Activated CD4-positive, alpha-beta T cell treated with anti-CD3 and anti-CD28 coated beads, Interleukin-2, amount 10 ng/mL, durations not matched to agents 24 days and 14 days (primary cell): ENCODE measurements around the gene SLC51B. TPM values are rescaled to one million over a fixed set of nuclear protein-coding genes. Genes with fewer than 3 reads are reported as not detected.
"Not testable (repeated sequence)": the region's sequence is repeated elsewhere in the genome, so short reads cannot be mapped to it uniquely, and the experiment has no call there.

Source experiments
- DNase-seq: peaks from one replicate; pipeline ENCODE4 v3.0.0; 2022
- H3K27ac Mint-ChIP-seq: one replicate; pipeline ENCODE4 v1.8.0; 2022; ENCODE audit warnings: mild to moderate bottlenecking, mixed read lengths
- H3K27me3 Mint-ChIP-seq: one replicate; pipeline ENCODE4 v1.8.0; 2022; ENCODE audit warnings: mixed read lengths
- H3K36me3 Mint-ChIP-seq: one replicate; pipeline ENCODE4 v1.8.0; 2022; ENCODE audit warnings: low read depth, mild to moderate bottlenecking, mixed read lengths
- H3K4me1 Mint-ChIP-seq: one replicate; pipeline ENCODE4 v1.8.0; 2021; ENCODE audit warnings: mixed read lengths
- H3K4me3 Mint-ChIP-seq: one replicate; pipeline ENCODE4 v1.8.0; 2022; ENCODE audit warnings: mild to moderate bottlenecking, moderate library complexity, mixed read lengths
- H3K9me3 Mint-ChIP-seq: one replicate; pipeline ENCODE4 v1.8.0; 2021; ENCODE audit warnings: mixed read lengths
- intact Hi-C: fragments of 100-400 bp; cut with micrococcal nuclease; formaldehyde crosslinking; loops from one replicate; pipeline ENCODE4 v1.15.1; 2023
- total RNA-seq: library from RNA; stranded (reverse); gene quantifications from 2 replicates; pipeline ENCODE4 v1.2.3, GENCODE V29; 2022

Gene SLC51B
- total RNA-seq, 1 donor from 2014 or later: not detected

- no peak for DNase-seq
These were observed 52.6 kb downstream of the SLC51B start for GRCh38 chr15:65097651-65098263.

GRCh38 chr15:65099336-65099735, 54.1 kb downstream of the SLC51B start:
- Mint-ChIP-seq H3K36me3 (peaks cover 20% of the 10 kb centered on the region), H3K27me3 (no peaks in the 10 kb centered on the region), H3K27ac (no peak overlapping the region), H3K9me3 (no peaks in the 10 kb centered on the region), H3K4me3 (no peak overlapping the region), H3K4me1 (peaks cover 3% of the 10 kb centered on the region)
- DNase-seq: no peak
- intact Hi-C loops: no loop called here

More at GRCh38 chr15:65097651-65098263, 52.6 kb downstream of the SLC51B start:
- Mint-ChIP-seq H3K27ac (no peak overlapping the region), H3K4me3 (no peak overlapping the region), H3K9me3 (no peaks in the 10 kb centered on the region), H3K4me1 (peaks cover 3% of the 10 kb centered on the region), H3K27me3 (no peaks in the 10 kb centered on the region), H3K36me3 (peaks cover 16% of the 10 kb centered on the region)
- intact Hi-C loops: no loop called here

GRCh38 chr15:65099801-65100200, 54.6 kb downstream of the SLC51B start:
- not testable (repeated sequence) for H3K4me3 Mint-ChIP-seq, H3K27me3 Mint-ChIP-seq, DNase-seq, H3K27ac Mint-ChIP-seq, H3K4me1 Mint-ChIP-seq, H3K9me3 Mint-ChIP-seq
- intact Hi-C loops: loop anchor here (2.0 kb wide), 1 partner anchor 45 kb away; no protein-coding TSS in a partner anchor
- peaks cover 20% of the 10 kb centered on the region for H3K36me3 Mint-ChIP-seq

GRCh38 chr15:65100442-65100841, 55.3 kb downstream of the SLC51B start:
- intact Hi-C loops: loop anchor here (2.0 kb wide), 1 partner anchor 46 kb away; no protein-coding TSS in a partner anchor
- peaks cover 3% of the 10 kb centered on the region for H3K4me1 Mint-ChIP-seq
- no peaks in the 10 kb centered on the region for H3K9me3 Mint-ChIP-seq
- no peaks in the 10 kb centered on the region for H3K27me3 Mint-ChIP-seq
- DNase-seq: no peak
- H3K4me3 Mint-ChIP-seq: no peak overlapping the region
- H3K27ac Mint-ChIP-seq: no peak overlapping the region
- H3K36me3 Mint-ChIP-seq: peaks cover 23% of the 10 kb centered on the region

GRCh38 chr15:65101411-65101890, 56.3 kb downstream of the SLC51B start:
- H3K4me1 Mint-ChIP-seq: peaks cover 10% of the 10 kb centered on the region
- H3K9me3 Mint-ChIP-seq: no peaks in the 10 kb centered on the region
- no peak overlapping the region for H3K4me3 Mint-ChIP-seq
- H3K27me3 Mint-ChIP-seq: no peaks in the 10 kb centered on the region
- peaks cover 31% of the 10 kb centered on the region for H3K36me3 Mint-ChIP-seq
- DNase-seq: peak; percentile 85
- intact Hi-C loops: loop anchor here (2.0 kb wide), 1 partner anchor 47 kb away; no protein-coding TSS in a partner anchor
- no peak overlapping the region for H3K27ac Mint-ChIP-seq

- H3K9me3 Mint-ChIP-seq: no peaks in the 10 kb centered on the region
- intact Hi-C loops: loop anchor here (2.0 kb wide), 1 partner anchor 47 kb away; no protein-coding TSS in a partner anchor
- peaks cover 10% of the 10 kb centered on the region for H3K4me1 Mint-ChIP-seq
- no peak for DNase-seq
- no peaks in the 10 kb centered on the region for H3K27me3 Mint-ChIP-seq
- peaks cover 31% of the 10 kb centered on the region for H3K36me3 Mint-ChIP-seq
- no peak overlapping the region for H3K4me3 Mint-ChIP-seq
- no peak overlapping the region for H3K27ac Mint-ChIP-seq
These were observed 56.9 kb downstream of the SLC51B start for GRCh38 chr15:65101891-65102708.

- Mint-ChIP-seq H3K9me3 (no peaks in the 10 kb centered on the region), H3K27ac (no peak overlapping the region), H3K4me1 (peaks cover 10% of the 10 kb centered on the region), H3K27me3 (no peaks in the 10 kb centered on the region), H3K4me3 (no peak overlapping the region), H3K36me3 (peaks cover 31% of the 10 kb centered on the region)
- no peak for DNase-seq
- intact Hi-C loops: no loop called here
These were observed 57.7 kb downstream of the SLC51B start for GRCh38 chr15:65102912-65103311.

Other genes with a start within 250 kb of the SLC51B start
- gene PIF1, start 219.7 kb upstream of the SLC51B start, total RNA-seq: 20.9 and 22.6 TPM in 2 replicates
- gene PLEKHO2, start 203.5 kb upstream of the SLC51B start, total RNA-seq: 15.7 and 16.9 TPM in 2 replicates
- 1.4 and 1.8 TPM in 2 replicates for gene ANKDD1A, start 133.5 kb upstream of the SLC51B start, total RNA-seq
- gene SPG21, start 55.5 kb upstream of the SLC51B start, total RNA-seq: 70.4 and 76.2 TPM in 2 replicates
- gene MTFMT, start 15.7 kb upstream of the SLC51B start, total RNA-seq: 19.4 and 21.6 TPM in 2 replicates
- not detected in 2 replicates for gene RASL12, start 22.6 kb downstream of the SLC51B start, total RNA-seq
- gene KBTBD13, start 31.4 kb downstream of the SLC51B start, total RNA-seq: not detected in 2 replicates
- gene UBAP1L, start 69.8 kb downstream of the SLC51B start, total RNA-seq: 6.3 and 6.6 TPM in 2 replicates
- 59.9 and 60.1 TPM in 2 replicates for gene PDCD7, start 88.4 kb downstream of the SLC51B start, total RNA-seq
- gene CLPX, start 140.0 kb downstream of the SLC51B start, total RNA-seq: 62.8 and 63.5 TPM in 2 replicates
- gene CILP, start 166.1 kb downstream of the SLC51B start, total RNA-seq: 0.02 TPM in 2 replicates
- gene PARP16, start 241.5 kb downstream of the SLC51B start, total RNA-seq: 11.7 TPM in 2 replicates